Liver (tissue), 9 donors: Measurements from ENCODE around the gene ZNF630. TPM values are rescaled to one million over a fixed set of nuclear protein-coding genes. Genes with fewer than 3 reads are reported as not detected.
"Not testable (repeated sequence)": the region's sequence is repeated elsewhere in the genome, so short reads cannot be mapped to it uniquely, and the experiment has no call there.

Experiments
- DNase-seq: peaks from one replicate; pipeline ENCODE4 v3.0.0-alpha.2; 2017; ENCODE audit warnings: low spot score
- H3K27ac ChIP-seq, 2 donors: one replicate each; pipeline ENCODE4 v1.7.0; 2013; ENCODE audit warnings: inconsistent platforms in 2 of 2, low read length in 2 of 2, control low read depth in 1 of 2, low read depth in 1 of 2, mild to moderate bottlenecking in 1 of 2
- H3K27me3 ChIP-seq, 4 donors: one replicate each; pipeline versions ENCODE4 v1.6.1 to v1.7.0; 2013; ENCODE audit warnings: low read length in 3 of 4, inconsistent platforms in 1 of 4, mild to moderate bottlenecking in 1 of 4, moderate library complexity in 1 of 4; ENCODE audit not compliant: control insufficient read depth in 4 of 4, insufficient read depth in 4 of 4
- H3K36me3 ChIP-seq, 4 donors: one replicate each; pipeline versions ENCODE4 v1.6.1 to v1.7.0; 2013; ENCODE audit warnings: low read length in 3 of 4, mild to moderate bottlenecking in 3 of 4, low read depth in 1 of 4, moderate library complexity in 1 of 4; ENCODE audit not compliant: control insufficient read depth in 4 of 4, insufficient read depth in 3 of 4
- H3K4me1 ChIP-seq, 4 donors: one replicate each; pipeline versions ENCODE4 v1.6.1 to v1.7.0; 2013; ENCODE audit warnings: low read length in 3 of 4, mild to moderate bottlenecking in 3 of 4, moderate library complexity in 1 of 4; ENCODE audit not compliant: control insufficient read depth in 4 of 4, insufficient read depth in 4 of 4
- H3K4me3 ChIP-seq, 3 donors: one replicate each; pipeline versions ENCODE4 v1.6.1 to v1.7.0; 2013; ENCODE audit warnings: low read length in 3 of 3, control low read depth in 1 of 3, low read depth in 1 of 3, mild to moderate bottlenecking in 1 of 3
- H3K9ac ChIP-seq, 2 donors: one replicate each; pipeline ENCODE4 v1.7.0; 2013; ENCODE audit warnings: low read length in 2 of 2, mild to moderate bottlenecking in 2 of 2, moderate library complexity in 2 of 2, control low read depth in 1 of 2, low read depth in 1 of 2
- H3K9me3 ChIP-seq, 4 donors: one replicate each; pipeline versions ENCODE4 v1.6.1 to v1.7.0; 2013; ENCODE audit warnings: low read length in 3 of 4; ENCODE audit not compliant: control insufficient read depth in 4 of 4
- EGR1 ChIP-seq, 2 donors: IDR thresholded peaks; 2 replicates each; pipeline ENCODE4 v1.6.1; 2016 to 2018; ENCODE audit warnings: antibody characterized with exemption in 2 of 2, low read depth in 2 of 2
- FOXA1 ChIP-seq: IDR thresholded peaks from 2 replicates; pipeline ENCODE4 v1.6.1; 2016; ENCODE audit warnings: antibody characterized with exemption
- FOXA2 ChIP-seq: IDR thresholded peaks from 2 replicates; pipeline ENCODE4 v1.6.1; 2016; ENCODE audit warnings: antibody characterized with exemption
- GABPA ChIP-seq, 2 donors: IDR thresholded peaks in 1 of 2; conservative IDR thresholded peaks in 1 of 2; 2 replicates each; pipeline ENCODE4 v1.6.1; 2016; ENCODE audit warnings: antibody characterized with exemption in 2 of 2, mild to moderate bottlenecking in 1 of 2, moderate library complexity in 1 of 2
- HNF4A ChIP-seq, 2 donors: conservative IDR thresholded peaks; 2 replicates each; pipeline ENCODE4 v1.6.1; 2016; ENCODE audit warnings: antibody characterized with exemption in 2 of 2, mild to moderate bottlenecking in 2 of 2
- HNF4G ChIP-seq: IDR thresholded peaks from 2 replicates; pipeline ENCODE4 v1.6.1; 2016; ENCODE audit warnings: antibody characterized with exemption
- JUND ChIP-seq, 2 donors: IDR thresholded peaks; 2 replicates each; pipeline ENCODE4 v1.6.1; 2016; ENCODE audit warnings: antibody characterized with exemption in 2 of 2
- NR2F2 ChIP-seq: IDR thresholded peaks from 2 replicates; pipeline ENCODE4 v1.6.1; 2016; ENCODE audit warnings: antibody characterized with exemption
- RAD21 ChIP-seq, 2 donors: IDR thresholded peaks; 2 replicates each; pipeline ENCODE4 v1.6.1; 2016; ENCODE audit warnings: antibody characterized with exemption in 2 of 2, mild to moderate bottlenecking in 2 of 2
- RXRA ChIP-seq, 2 donors: IDR thresholded peaks; 2 replicates each; pipeline ENCODE4 v1.6.1; 2017 to 2018; ENCODE audit warnings: antibody characterized with exemption in 2 of 2, mild to moderate bottlenecking in 1 of 2
- SP1 ChIP-seq: IDR thresholded peaks from 2 replicates; pipeline ENCODE4 v1.6.1; 2018; ENCODE audit warnings: antibody characterized with exemption, mild to moderate bottlenecking
- TAF1 ChIP-seq: conservative IDR thresholded peaks from 2 replicates; pipeline ENCODE4 v1.6.1; 2016; ENCODE audit warnings: antibody characterized with exemption, mild to moderate bottlenecking
- YY1 ChIP-seq: IDR thresholded peaks from 2 replicates; pipeline ENCODE4 v1.6.1; 2016; ENCODE audit warnings: antibody characterized with exemption, mild to moderate bottlenecking
- WGBS: extraction: QIAGEN DNeasy Blood & Tissue Kit; methylation state at CpG from one replicate; pipeline ENCODE4 v1.1.7; 2013; 5-methylcytosine and 5-hydroxymethylcytosine counted together
- polyA plus RNA-seq, 2 donors: library from polyadenylated mRNA; stranded (reverse) in 1 of 2; unstranded in 1 of 2; fragments of 200-250 nt in 1 of 2; fragments of >200 nt in 1 of 2; fragmentation: Nextera tagmentation in 1 of 2; extraction: Ambion mirVana in 1 of 2; gene quantifications; one replicate each; pipeline versions ENCODE4 v1.2.1 to v1.2.3, GENCODE V29; 2013 to 2015
- total RNA-seq, 2 donors: library from RNA; depleted of rRNA; stranded (reverse); fragments of >200 nt; gene quantifications; one replicate each; pipeline ENCODE4 v1.2.3, GENCODE V29; 2014
- TF ChIP-seq, protein P1 (sequence below): IDR thresholded peaks from 2 replicates; pipeline ENCODE4 v1.6.1; 2016; ENCODE audit warnings: antibody characterized with exemption
- TF ChIP-seq, protein P2 (sequence below): fragments of 150-350 bp; IDR thresholded peaks from 2 replicates; pipeline ENCODE4 v1.5.1; 2017; ENCODE audit warnings: improper control_type of control experiment, low read depth, low read length; ENCODE audit not compliant: missing input control
- TF ChIP-seq, protein P3 (sequence below): IDR thresholded peaks from 2 replicates; pipeline ENCODE4 v1.6.1; 2016; ENCODE audit warnings: antibody characterized with exemption
- TF ChIP-seq, protein P4 (sequence below): IDR thresholded peaks from 2 replicates; pipeline ENCODE4 v1.6.1; 2016; ENCODE audit warnings: antibody characterized with exemption
- TF ChIP-seq, protein P5 (sequence below): IDR thresholded peaks from 2 replicates; pipeline ENCODE4 v1.6.1; 2016; ENCODE audit warnings: antibody characterized with exemption, mild to moderate bottlenecking
- donor health status: healthy.
- donor health status: healthy.
- donor health status: healthy.
- donor health status: healthy.
- donor health status: healthy.

Gene ZNF630
- total and polyA plus RNA-seq, 4 donors: 0.30 to 0.79 (median 0.70) TPM

DNA sequence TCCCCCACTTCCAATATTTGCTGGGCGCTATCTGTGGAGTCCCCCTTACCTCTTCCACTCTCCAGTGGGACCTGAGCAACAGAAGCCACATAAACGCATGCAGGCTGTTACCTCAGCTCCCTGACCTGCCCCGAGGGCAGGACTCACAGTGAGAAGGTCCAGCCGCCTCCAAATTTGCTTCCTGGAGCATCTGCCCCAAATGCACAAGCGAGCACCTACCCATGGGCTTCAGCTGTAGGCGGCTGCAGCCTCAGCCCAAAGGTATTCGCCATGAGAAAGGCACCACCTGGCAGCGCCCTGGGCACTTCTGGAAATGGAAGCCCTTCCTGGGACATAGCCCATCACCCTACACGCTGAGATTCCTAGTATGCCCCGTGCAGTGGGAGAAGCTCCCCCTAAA, 41.2 kb downstream of the ZNF630 start:
- Histone ChIP-seq H3K4me3 (no peak overlapping the region), H3K9me3 (no peaks in the 10 kb centered on the region), H3K9ac (no peak overlapping the region), H3K27me3 (no peaks in the 10 kb centered on the region), H3K4me1 (no peaks in the 10 kb centered on the region), H3K27ac (no peak overlapping the region), H3K36me3 (no peaks in the 10 kb centered on the region)
- 89% methylated on average over 10 of the region's 10 CpGs for WGBS
- no peak for DNase-seq
- TF ChIP-seq TAF1 (no peak), EGR1 (IDR thresholded peaks at IDR 0.05; ENCODE audit: low read depth in 2 of 2) (no peak), FOXA1 (no peak), RAD21 (IDR thresholded peaks at IDR 0.05) (no peak), JUND (IDR thresholded peaks at IDR 0.05) (no peak)
- TF ChIP-seq, protein P1, sequence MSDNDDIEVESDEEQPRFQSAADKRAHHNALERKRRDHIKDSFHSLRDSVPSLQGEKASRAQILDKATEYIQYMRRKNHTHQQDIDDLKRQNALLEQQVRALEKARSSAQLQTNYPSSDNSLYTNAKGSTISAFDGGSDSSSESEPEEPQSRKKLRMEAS: no peak
- TF ChIP-seq, protein P2, sequence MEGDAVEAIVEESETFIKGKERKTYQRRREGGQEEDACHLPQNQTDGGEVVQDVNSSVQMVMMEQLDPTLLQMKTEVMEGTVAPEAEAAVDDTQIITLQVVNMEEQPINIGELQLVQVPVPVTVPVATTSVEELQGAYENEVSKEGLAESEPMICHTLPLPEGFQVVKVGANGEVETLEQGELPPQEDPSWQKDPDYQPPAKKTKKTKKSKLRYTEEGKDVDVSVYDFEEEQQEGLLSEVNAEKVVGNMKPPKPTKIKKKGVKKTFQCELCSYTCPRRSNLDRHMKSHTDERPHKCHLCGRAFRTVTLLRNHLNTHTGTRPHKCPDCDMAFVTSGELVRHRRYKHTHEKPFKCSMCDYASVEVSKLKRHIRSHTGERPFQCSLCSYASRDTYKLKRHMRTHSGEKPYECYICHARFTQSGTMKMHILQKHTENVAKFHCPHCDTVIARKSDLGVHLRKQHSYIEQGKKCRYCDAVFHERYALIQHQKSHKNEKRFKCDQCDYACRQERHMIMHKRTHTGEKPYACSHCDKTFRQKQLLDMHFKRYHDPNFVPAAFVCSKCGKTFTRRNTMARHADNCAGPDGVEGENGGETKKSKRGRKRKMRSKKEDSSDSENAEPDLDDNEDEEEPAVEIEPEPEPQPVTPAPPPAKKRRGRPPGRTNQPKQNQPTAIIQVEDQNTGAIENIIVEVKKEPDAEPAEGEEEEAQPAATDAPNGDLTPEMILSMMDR: no peak

DNA sequence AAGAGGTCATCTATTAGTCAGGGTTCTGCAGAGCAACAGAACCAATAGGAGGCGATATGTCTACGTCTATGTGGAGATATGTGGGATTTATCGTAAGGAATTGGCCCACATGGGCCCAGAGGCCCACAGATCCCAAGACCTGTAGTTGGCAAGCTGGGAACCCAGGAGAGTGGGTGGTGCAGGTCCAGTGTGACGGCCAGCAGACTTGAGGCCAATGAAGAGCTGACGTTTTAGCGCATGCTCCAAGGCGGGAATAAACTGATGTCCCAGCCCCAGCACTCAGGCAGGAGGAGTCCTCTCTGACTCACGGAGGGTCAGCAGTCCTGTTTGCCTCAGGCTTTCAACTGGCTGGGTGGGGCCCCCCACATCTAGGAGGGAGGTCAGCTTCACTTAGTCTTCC, 43.3 kb downstream of the ZNF630 start:
- 97% methylated on average over 8 of the region's 8 CpGs for WGBS
- TF ChIP-seq RAD21 (IDR thresholded peaks at IDR 0.05) (no peak), SP1 (no peak), NR2F2 (no peak), YY1 (no peak), FOXA1 (no peak), RXRA (IDR thresholded peaks at IDR 0.05) (no peak), GABPA (IDR thresholded peaks at IDR 0.05 in 1 of 2, conservative IDR thresholded peaks at IDR 0.05 in 1 of 2) (no peak), HNF4G (no peak), HNF4A (conservative IDR thresholded peaks at IDR 0.05) (no peak), EGR1 (IDR thresholded peaks at IDR 0.05; ENCODE audit: low read depth in 2 of 2) (no peak), FOXA2 (no peak), JUND (IDR thresholded peaks at IDR 0.05) (no peak), TAF1 (no peak)
- TF ChIP-seq, protein P3, sequence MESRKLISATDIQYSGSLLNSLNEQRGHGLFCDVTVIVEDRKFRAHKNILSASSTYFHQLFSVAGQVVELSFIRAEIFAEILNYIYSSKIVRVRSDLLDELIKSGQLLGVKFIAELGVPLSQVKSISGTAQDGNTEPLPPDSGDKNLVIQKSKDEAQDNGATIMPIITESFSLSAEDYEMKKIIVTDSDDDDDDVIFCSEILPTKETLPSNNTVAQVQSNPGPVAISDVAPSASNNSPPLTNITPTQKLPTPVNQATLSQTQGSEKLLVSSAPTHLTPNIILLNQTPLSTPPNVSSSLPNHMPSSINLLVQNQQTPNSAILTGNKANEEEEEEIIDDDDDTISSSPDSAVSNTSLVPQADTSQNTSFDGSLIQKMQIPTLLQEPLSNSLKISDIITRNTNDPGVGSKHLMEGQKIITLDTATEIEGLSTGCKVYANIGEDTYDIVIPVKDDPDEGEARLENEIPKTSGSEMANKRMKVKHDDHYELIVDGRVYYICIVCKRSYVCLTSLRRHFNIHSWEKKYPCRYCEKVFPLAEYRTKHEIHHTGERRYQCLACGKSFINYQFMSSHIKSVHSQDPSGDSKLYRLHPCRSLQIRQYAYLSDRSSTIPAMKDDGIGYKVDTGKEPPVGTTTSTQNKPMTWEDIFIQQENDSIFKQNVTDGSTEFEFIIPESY: no peak
- TF ChIP-seq, protein P4, sequence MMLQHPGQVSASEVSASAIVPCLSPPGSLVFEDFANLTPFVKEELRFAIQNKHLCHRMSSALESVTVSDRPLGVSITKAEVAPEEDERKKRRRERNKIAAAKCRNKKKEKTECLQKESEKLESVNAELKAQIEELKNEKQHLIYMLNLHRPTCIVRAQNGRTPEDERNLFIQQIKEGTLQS: no peak
- TF ChIP-seq, protein P2: no peak
- TF ChIP-seq, protein P1: no peak
- TF ChIP-seq, protein P5, sequence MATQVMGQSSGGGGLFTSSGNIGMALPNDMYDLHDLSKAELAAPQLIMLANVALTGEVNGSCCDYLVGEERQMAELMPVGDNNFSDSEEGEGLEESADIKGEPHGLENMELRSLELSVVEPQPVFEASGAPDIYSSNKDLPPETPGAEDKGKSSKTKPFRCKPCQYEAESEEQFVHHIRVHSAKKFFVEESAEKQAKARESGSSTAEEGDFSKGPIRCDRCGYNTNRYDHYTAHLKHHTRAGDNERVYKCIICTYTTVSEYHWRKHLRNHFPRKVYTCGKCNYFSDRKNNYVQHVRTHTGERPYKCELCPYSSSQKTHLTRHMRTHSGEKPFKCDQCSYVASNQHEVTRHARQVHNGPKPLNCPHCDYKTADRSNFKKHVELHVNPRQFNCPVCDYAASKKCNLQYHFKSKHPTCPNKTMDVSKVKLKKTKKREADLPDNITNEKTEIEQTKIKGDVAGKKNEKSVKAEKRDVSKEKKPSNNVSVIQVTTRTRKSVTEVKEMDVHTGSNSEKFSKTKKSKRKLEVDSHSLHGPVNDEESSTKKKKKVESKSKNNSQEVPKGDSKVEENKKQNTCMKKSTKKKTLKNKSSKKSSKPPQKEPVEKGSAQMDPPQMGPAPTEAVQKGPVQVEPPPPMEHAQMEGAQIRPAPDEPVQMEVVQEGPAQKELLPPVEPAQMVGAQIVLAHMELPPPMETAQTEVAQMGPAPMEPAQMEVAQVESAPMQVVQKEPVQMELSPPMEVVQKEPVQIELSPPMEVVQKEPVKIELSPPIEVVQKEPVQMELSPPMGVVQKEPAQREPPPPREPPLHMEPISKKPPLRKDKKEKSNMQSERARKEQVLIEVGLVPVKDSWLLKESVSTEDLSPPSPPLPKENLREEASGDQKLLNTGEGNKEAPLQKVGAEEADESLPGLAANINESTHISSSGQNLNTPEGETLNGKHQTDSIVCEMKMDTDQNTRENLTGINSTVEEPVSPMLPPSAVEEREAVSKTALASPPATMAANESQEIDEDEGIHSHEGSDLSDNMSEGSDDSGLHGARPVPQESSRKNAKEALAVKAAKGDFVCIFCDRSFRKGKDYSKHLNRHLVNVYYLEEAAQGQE: no peak
- Histone ChIP-seq H3K27ac (no peak overlapping the region), H3K27me3 (no peaks in the 10 kb centered on the region), H3K9ac (no peak overlapping the region), H3K36me3 (no peaks in the 10 kb centered on the region), H3K4me3 (no peak overlapping the region), H3K9me3 (no peaks in the 10 kb centered on the region), H3K4me1 (no peaks in the 10 kb centered on the region)
- no peak for DNase-seq

DNA sequence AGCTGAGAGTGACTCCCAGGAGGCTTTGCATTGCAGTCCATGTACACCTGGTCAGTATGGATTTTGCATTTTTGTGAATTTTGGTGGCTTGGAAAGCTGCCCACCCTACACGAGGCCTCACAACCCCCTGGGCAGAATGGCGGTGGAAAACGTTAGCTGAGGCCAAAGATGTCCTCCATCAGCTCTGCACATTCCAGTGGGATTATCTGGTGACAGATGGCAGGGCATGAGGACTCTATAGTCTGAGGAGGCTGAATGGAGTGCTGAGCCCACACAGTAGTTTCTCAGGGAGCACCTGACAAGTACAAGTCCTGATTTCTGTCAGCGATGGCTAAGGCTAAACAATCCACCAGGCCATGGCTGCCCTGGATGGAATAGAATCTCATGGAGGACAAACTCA, 43.9 kb downstream of the ZNF630 start:
- H3K36me3 ChIP-seq, H3K27me3 ChIP-seq, H3K4me1 ChIP-seq, H3K27ac ChIP-seq, H3K4me3 ChIP-seq, DNase-seq, H3K9ac ChIP-seq, H3K9me3 ChIP-seq: not testable (repeated sequence)
- WGBS: 92% methylated on average over 4 of the region's 4 CpGs
